Neural cell (in vitro differentiated cells): ENCODE measurements around the gene SLC39A7. TPM values are rescaled to one million over a fixed set of nuclear protein-coding genes. Genes with fewer than 3 reads are reported as not detected.

ENCODE experiments used
- H2AFZ ChIP-seq: fragments of 200-600, 300-800 bp; sonication (generic), shearing (Covaris generic); 2 replicates; pipeline ENCODE4 v1.6.0; 2014; ENCODE audit warnings: low read depth, mild to moderate bottlenecking, antibody characterized with exemption, low read length, moderate library complexity
- H3F3A ChIP-seq: fragments of 200-600 bp; shearing (Covaris generic); 2 replicates; pipeline ENCODE4 v1.6.1; 2016; ENCODE audit warnings: mild to moderate bottlenecking, moderate library complexity, mixed read lengths, antibody characterized with exemption, low read length; ENCODE audit not compliant: insufficient read depth, poor library complexity, severe bottlenecking
- H3K27ac ChIP-seq: fragments of 200-600, 300-800 bp; sonication (generic), shearing (Covaris generic); 2 replicates; pipeline ENCODE4 v1.5.1; 2014; ENCODE audit warnings: mild to moderate bottlenecking, low read length, moderate library complexity
- H3K27me3 ChIP-seq: fragments of 300-800, 200-600 bp; sonication (generic), shearing (Covaris generic); 2 replicates; pipeline ENCODE4 v1.6.0; 2014; ENCODE audit warnings: mild to moderate bottlenecking, low read depth, low read length, moderate library complexity; ENCODE audit not compliant: insufficient read depth
- H3K36me3 ChIP-seq: fragments of 300-800, 200-600 bp; sonication (generic), shearing (Covaris generic); 2 replicates; pipeline ENCODE4 v1.5.1; 2014; ENCODE audit warnings: mild to moderate bottlenecking, antibody characterized with exemption, low read length, moderate library complexity; ENCODE audit not compliant: insufficient read depth
- H3K4me2 ChIP-seq: fragments of 300-800, 200-600 bp; sonication (generic), shearing (Covaris generic); 2 replicates; pipeline ENCODE4 v1.6.0; 2014; ENCODE audit warnings: mild to moderate bottlenecking, low read length
- H3K4me3 ChIP-seq: fragments of 300-800, 200-600 bp; sonication (generic), shearing (Covaris generic); 2 replicates; pipeline ENCODE4 v1.5.1; 2014; ENCODE audit warnings: mild to moderate bottlenecking, low read length, moderate library complexity
- H3K79me2 ChIP-seq: fragments of 200-600 bp; shearing (Covaris generic); replicated peaks from 2 replicates; pipeline ENCODE4 v1.6.0; 2014; ENCODE audit warnings: mild to moderate bottlenecking, low read length, moderate library complexity; ENCODE audit not compliant: insufficient read depth
- H3K9ac ChIP-seq: fragments of 300-800, 200-600 bp; sonication (generic), shearing (Covaris generic); 2 replicates; pipeline ENCODE4 v1.6.1; 2016; ENCODE audit warnings: mild to moderate bottlenecking, low read length, mixed read lengths
- H3K9me2 ChIP-seq: fragments of 200-600 bp; shearing (Covaris generic); 2 replicates; pipeline ENCODE4 v1.6.1; 2016; ENCODE audit warnings: mild to moderate bottlenecking, low read length, mixed read lengths; ENCODE audit not compliant: insufficient read depth
- H3K9me3 ChIP-seq: fragments of 200-600, 300-800 bp; sonication (generic), shearing (Covaris generic); 2 replicates; pipeline ENCODE4 v1.6.1; 2016; ENCODE audit warnings: mild to moderate bottlenecking, mixed run types, low read length, moderate library complexity, mixed read lengths
- H4K20me1 ChIP-seq: fragments of 200-600 bp; shearing (Covaris generic); 2 replicates; pipeline ENCODE4 v1.6.1; 2016; ENCODE audit warnings: mild to moderate bottlenecking, mixed run types; ENCODE audit not compliant: insufficient read depth
- CTCF ChIP-seq: fragments of 450-650 bp; IDR thresholded peaks from 2 replicates; pipeline ENCODE4 v1.5.1; 2014; ENCODE audit warnings: antibody characterized with exemption, mild to moderate bottlenecking, moderate library complexity; ENCODE audit not compliant: poor library complexity, severe bottlenecking
- EP300 ChIP-seq: fragments of 450-650 bp; conservative IDR thresholded peaks from 2 replicates; pipeline ENCODE4 v1.6.1; 2014; ENCODE audit warnings: antibody characterized with exemption, mild to moderate bottlenecking, moderate library complexity; ENCODE audit not compliant: poor library complexity, severe bottlenecking
- EZH2 ChIP-seq: fragments of 200-600, 300-800 bp; shearing (Covaris generic), sonication (generic); IDR thresholded peaks from 2 replicates; pipeline ENCODE4 v1.6.1; 2014; ENCODE audit warnings: antibody characterized with exemption, low read length, borderline replicate concordance, mild to moderate bottlenecking; ENCODE audit not compliant: insufficient read depth, poor library complexity, severe bottlenecking
- MXI1 ChIP-seq: fragments of 450-650 bp; conservative IDR thresholded peaks from 2 replicates; pipeline ENCODE4 v1.6.1; 2014; ENCODE audit warnings: antibody characterized with exemption, mild to moderate bottlenecking; ENCODE audit not compliant: poor library complexity, severe bottlenecking
- POLR2AphosphoS5 ChIP-seq: IDR thresholded peaks from 2 replicates; pipeline ENCODE4 v1.6.1; 2012
- RAD21 ChIP-seq: fragments of 450-650 bp; conservative IDR thresholded peaks from 2 replicates; pipeline ENCODE4 v1.6.1; 2014; ENCODE audit warnings: antibody characterized with exemption, mild to moderate bottlenecking, moderate library complexity
- REST ChIP-seq: IDR thresholded peaks from 2 replicates; pipeline ENCODE4 v1.6.1; 2012; ENCODE audit warnings: borderline replicate concordance
- SMC3 ChIP-seq: fragments of 450-650 bp; conservative IDR thresholded peaks from 2 replicates; pipeline ENCODE4 v1.6.1; 2014; ENCODE audit warnings: antibody characterized with exemption, mild to moderate bottlenecking, moderate library complexity; ENCODE audit not compliant: poor library complexity
- TAF1 ChIP-seq: IDR thresholded peaks from 2 replicates; pipeline ENCODE4 v1.6.1; 2012; ENCODE audit warnings: low read depth
- polyA plus RNA-seq: library from polyadenylated mRNA; depleted of rRNA; stranded (reverse); fragments of >200 nt; gene quantifications from 2 replicates; pipeline ENCODE4 v1.2.3, GENCODE V29; 2014

The SLC39A7 gene
- polyA plus RNA-seq, 1 donor from 2014 or later, result 99.8 TPM

- no peak overlapping the region for H2AFZ ChIP-seq
- H3K9ac ChIP-seq, result no peak overlapping the region
- H3K79me2 ChIP-seq, result no peaks in the 10 kb centered on the region
- H3K4me2 ChIP-seq, result no peak overlapping the region
- no peaks in the 10 kb centered on the region for H3K27me3 ChIP-seq
- H3K36me3 ChIP-seq, result no peaks in the 10 kb centered on the region
- no peaks in the 10 kb centered on the region for H4K20me1 ChIP-seq
- no peaks in the 10 kb centered on the region for H3F3A ChIP-seq
- H3K27ac ChIP-seq, result no peak overlapping the region
- H3K9me2 ChIP-seq, result no peaks in the 10 kb centered on the region
- no peak for TF ChIP-seq POLR2AphosphoS5
- TF ChIP-seq REST, result no peak
- no peak for TF ChIP-seq EZH2
- no peak for TF ChIP-seq TAF1
- TF ChIP-seq MXI1, result no peak
- no peak for TF ChIP-seq SMC3
- no peak for TF ChIP-seq RAD21
- H3K4me3 ChIP-seq, result no peak overlapping the region
- no peaks in the 10 kb centered on the region for H3K9me3 ChIP-seq
Observed at GRCh38 chr6:33237741-33238140, 37.1 kb downstream of the SLC39A7 start.

- Histone ChIP-seq H3K9ac (no peak overlapping the region), H3K9me3 (no peaks in the 10 kb centered on the region), H4K20me1 (no peaks in the 10 kb centered on the region), H3K79me2 (no peaks in the 10 kb centered on the region), H3K4me2 (no peak overlapping the region), H2AFZ (no peak overlapping the region), H3K9me2 (no peaks in the 10 kb centered on the region), H3F3A (no peaks in the 10 kb centered on the region), H3K27me3 (no peaks in the 10 kb centered on the region), H3K4me3 (no peak overlapping the region), H3K27ac (no peak overlapping the region), H3K36me3 (no peaks in the 10 kb centered on the region)
- no peak for TF ChIP-seq EZH2
- no peak for TF ChIP-seq REST
- no peak for TF ChIP-seq CTCF
- TF ChIP-seq POLR2AphosphoS5, result no peak
- TF ChIP-seq RAD21, result no peak
- no peak for TF ChIP-seq EP300
- no peak for TF ChIP-seq TAF1
- TF ChIP-seq MXI1, result no peak
- TF ChIP-seq SMC3, result no peak
Observed at GRCh38 chr6:33241968-33242367, 41.3 kb downstream of the SLC39A7 start.
